HG03342 (cell line): ENCODE results near the gene RNF126.

Experiments
- ATAC-seq: cut with Tn5 transposase; IDR thresholded peaks from one replicate; pipeline ENCODE4 v1.9.1; 2021; ENCODE audit warnings: mild to moderate bottlenecking, moderate library complexity; ENCODE audit not compliant: unreplicated experiment

RNF126 gene

DNA sequence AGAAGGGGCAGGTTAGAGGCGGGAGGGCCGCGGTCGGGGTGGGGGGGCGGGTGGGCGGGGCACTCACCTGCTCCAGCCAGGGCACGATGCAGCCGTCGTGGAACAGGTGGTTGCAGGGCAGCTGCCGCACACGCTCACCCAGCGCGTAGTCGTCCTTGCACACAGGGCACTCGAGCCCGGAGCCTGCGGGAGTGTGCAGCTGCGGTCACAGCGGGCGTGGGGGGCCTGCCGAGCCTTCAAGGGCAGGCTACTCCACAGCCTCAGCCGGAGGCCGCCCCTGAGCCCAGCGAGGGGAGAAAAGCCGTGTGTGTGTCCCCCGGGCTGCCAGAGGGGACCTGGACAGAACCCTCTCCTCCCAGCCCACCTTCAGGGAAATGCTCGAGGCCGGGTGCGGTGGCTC lies 14.7 kb downstream of the RNF126 start:
- ATAC-seq = no peak

DNA sequence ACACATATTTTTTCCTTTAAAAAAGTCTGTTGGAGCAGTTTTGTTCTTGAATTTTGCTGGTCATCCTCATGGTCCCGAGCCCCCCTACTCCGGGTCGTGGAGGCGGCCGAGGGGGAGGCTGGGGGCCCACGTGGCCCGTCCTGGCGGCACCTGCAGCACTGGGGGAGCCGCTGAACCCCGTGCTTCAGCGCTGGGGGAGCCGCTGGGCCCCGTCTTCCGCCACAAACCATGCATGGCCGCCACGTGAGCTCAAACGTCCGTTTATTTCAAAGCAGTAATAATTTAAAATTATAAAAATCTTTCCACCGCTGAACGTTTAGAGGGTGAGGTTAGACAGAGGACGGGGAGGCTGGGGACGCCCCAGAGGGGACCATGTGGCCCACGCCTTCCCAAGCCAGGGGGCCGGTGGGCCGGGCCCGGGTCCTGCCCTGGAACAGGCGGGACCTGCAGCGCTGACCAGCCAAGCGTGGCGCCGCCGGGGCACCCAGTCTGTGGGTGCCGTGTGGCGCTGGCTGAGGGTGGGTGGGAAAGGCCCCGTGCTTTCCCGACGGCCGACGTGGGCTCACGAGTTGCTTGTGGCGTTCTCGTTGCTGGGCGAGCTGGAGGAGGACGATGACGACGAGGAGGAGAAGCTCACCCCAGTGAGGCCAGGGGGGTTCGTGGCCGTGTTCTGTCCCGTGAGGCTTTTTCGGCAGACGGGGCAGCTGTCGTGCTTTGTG lies 15.3 kb downstream of the RNF126 start:
- ATAC-seq = no peak

DNA sequence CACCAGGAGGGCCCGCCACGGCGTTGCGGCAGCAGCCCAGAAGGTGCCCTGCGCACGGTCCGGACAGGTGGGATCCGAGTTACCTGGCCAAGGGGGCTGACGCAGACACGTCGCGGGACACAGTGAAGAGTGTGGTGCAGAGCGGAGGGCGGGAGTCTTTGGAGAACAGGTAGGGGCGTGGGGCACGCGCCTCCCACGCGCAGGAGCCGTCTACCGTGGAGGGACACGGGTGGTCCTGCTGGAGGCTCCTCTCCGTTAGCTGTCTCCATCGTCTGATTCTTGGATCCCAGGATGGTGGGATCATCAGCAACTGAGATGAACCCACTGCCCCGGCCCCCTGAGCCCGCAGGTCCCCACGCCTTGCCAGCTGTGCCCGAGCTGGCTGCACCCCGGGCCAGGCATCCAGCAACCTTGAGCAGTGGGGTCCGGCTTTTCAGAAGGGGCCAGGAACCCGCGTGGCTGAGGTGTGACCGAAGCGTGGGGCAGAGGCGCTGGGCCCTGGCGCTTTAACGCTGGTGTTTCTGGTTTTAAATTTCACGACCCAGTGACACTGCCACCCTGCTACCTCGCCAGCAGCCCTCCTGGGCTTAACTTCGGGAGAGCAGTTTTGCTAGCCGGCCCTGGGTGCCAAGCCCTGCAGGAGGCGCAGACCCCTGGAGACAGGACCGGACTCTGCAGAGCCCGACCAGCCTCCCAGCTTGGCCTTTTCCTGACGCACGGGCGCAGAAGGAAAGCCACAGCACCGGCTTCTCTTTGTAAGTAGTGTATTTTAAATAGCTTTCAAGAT lies 16.0 kb downstream of the RNF126 start:
- ATAC-seq = no peak

DNA sequence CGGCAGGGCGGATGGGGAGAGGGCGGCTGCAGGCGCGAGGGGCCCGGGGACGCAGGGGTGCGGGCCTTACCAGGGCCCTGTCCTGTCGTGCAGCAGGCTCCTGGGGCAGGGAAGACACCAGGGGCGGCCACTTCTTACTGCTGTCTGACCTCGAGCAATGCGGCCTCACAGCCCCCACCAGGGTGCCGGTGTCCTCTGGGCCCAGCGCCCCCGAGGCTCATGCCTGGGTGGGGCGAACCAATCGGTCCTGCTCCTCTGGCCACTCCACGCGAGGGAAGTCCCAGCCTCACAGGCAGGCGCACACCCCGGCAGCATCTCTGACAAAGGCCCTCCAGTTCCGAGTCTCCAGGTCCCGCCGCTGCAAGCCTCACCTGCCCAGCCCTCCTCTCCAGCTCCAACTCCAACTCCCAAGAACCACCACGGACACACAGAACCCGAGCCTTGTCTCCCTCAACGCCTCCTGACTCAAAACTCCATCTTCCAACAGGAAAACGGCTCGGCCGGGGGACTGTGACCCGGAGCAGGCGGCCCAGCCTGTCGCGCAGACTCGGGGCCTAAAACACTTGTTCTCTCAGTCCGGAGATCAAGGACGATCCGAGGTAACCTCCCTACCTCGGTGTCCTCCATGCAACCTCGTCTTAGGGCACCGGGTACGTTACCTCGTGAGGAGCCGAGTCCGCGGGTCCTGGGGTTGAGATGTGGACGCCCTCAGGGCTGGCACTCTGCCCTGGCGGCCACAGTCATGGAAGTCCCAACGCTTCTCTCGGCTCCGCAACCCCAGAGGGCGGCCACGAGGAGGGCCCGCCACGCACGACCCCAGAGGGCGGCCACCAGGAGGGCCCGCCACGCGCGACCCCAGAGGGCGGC lies 16.9 kb downstream of the RNF126 start:
- ATAC-seq = no peak

DNA sequence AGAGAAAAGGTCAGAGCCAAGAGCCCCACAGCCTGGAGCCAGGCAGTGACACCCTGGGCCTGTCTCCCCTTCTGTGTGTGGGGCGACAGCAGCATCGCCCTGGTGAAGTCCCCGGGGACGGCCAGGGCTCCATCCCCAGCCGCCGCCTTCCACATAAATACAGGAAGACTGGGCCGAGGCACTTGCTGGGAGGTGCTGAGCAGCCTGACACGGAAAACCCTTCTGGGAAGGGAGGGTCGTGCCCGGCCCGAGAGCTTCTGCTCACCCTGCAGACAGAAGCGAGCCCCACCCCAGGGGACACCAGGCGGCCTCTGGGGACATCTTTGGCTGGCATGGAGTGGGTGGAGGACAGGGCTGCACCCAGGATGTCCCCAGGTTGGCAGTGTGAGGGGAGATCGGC lies 18.2 kb downstream of the RNF126 start:
- ATAC-seq = no peak

DNA sequence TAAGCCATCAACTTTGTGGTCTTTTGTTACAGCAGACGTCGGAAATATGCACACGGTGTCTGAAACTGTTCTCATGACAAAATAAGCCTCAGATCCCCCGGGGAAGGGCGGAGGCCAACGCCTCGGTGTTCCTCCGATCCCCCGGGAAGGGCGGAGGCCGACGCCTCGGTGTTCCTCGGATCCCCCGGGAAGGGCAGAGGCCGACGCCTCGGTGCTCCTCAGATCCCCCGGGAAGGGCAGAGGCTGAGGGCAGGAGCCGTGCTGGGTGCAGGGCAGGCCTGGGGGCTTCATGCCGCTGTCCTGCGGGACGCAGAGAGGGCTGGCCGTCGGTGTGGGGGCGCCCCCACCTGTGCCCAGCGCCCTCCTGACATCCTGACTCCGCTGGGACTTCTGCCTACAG lies 18.7 kb downstream of the RNF126 start:
- no peak for ATAC-seq

DNA sequence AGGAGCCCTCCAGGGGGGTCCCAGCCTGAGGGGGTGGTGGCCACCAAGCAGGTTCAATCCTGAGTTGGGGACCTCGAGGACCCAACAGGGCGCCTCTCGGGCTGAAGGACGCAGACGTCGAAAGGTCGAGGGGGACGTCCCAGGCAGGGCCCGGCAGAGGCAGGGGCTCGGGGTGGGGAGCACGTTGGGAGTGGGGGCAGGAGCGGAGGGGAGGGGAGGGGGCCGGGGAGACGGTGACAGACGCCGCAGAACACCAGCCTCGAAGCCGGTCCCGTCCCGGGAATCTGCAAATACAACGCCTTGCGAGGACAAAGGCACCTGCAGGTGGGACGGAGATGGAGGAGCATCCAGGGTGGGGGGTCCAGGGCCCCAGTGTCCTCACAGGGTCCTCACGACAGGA lies 19.3 kb downstream of the RNF126 start:
- ATAC-seq = no peak

DNA sequence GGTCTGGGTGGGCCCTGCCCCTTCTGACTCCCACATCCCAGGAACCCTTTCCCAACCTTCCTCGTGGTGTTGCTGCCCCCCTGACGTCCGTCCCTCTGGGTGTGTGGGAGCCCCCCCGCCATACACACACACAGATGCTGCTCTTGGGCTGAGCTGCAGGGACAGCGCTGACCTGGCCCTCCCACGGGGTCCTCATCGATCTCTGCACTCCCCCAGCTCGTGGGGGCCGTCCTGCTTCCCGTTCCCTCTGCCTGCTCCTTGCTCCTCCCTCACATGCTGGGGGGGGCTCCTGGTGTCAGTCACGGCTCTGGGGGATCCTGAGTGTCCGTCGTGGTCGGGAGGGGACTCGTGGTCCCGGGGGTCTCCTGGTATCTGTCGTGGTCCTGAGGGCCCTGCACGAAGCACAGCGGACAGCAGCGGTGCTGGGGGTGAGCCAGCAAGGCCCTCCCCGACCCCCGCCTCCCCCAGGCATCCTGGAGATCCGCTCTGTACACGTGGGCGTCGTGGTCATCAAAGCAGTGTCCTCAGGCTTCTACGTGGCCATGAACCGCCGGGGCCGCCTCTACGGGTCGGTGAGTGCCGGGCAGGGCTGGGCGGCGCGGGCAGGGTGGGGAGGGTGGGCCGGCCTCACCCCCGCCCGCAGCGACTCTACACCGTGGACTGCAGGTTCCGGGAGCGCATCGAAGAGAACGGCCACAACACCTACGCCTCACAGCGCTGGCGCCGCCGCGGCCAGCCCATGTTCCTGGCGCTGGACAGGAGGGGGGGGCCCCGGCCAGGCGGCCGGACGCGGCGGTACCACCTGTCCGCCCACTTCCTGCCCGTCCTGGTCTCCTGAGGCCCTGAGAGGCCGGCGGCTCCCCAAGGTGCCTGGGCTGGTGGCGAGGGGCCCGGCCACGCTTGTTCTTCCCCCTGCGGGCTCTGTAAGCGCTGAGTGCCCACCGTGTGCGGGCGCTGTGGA lies 20.0 kb downstream of the RNF126 start:
- no peak for ATAC-seq

DNA sequence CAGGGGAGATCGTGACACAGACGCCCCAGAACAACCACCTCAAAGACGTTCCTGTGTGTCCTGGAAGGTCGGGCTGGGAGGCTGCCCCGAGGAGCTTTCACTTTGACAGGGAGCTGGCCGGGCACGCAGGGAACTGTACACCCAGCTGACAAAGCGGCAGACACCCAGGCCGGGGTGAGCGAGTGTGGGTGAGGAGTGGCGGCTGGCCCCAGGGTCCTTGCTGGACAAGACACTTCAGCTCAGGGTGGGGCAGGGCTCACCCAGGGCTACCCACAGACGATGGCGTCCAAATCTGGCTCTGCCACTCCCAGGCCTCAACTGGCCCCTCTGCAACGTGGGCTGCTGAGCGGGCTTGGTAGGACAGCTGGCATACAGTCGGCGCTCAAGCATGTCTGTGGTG lies 21.3 kb downstream of the RNF126 start:
- ATAC-seq = no peak

DNA sequence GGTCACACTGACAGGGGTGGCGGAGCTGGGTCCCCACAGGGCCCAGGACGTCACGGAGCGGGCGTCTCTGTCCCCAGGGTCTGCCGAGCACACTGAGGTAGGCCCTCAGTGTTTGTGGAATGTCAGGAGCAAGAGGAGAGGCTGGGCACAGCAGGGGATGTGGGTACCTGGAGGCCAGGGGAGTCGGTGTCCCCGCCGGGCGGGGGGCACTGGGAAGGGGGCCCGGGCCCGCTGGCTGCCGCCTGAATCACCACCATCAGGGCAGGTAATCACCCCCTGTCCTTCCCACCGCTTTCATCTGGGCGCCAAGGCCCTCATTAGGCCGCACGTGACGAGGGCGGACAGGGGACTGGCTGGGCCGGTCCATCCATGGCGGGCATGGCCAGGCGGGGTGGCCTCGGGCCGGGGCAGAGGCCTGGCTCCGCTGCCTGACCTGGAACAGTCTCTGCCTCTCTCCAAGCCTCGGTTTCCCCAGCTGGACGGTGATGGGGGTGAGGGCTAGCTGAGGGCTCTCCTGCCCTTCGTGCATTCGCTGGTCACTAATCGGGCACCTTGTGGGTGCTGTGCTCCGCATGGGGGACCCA lies 22.3 kb downstream of the RNF126 start:
- no peak for ATAC-seq

DNA sequence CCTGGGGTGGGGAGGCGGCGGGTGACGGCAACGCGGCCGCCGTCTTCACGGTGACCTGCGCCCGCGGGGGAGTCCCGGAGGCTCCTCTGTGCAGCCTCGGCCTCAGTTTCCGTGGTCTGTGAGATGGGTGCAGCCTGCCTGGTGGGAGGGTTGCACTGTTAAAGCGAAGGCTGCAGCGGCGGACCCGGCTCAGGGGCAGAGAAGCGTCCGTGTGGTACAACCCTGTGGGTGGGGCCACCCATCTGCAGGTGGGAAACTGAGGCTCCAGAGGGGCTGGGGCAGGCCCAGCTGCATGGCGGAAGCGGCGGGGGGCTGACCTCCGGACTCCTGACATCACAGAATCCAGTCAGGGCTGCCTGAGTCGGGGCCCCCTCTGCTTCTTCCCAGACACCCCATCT lies 22.9 kb downstream of the RNF126 start:
- no peak for ATAC-seq

DNA sequence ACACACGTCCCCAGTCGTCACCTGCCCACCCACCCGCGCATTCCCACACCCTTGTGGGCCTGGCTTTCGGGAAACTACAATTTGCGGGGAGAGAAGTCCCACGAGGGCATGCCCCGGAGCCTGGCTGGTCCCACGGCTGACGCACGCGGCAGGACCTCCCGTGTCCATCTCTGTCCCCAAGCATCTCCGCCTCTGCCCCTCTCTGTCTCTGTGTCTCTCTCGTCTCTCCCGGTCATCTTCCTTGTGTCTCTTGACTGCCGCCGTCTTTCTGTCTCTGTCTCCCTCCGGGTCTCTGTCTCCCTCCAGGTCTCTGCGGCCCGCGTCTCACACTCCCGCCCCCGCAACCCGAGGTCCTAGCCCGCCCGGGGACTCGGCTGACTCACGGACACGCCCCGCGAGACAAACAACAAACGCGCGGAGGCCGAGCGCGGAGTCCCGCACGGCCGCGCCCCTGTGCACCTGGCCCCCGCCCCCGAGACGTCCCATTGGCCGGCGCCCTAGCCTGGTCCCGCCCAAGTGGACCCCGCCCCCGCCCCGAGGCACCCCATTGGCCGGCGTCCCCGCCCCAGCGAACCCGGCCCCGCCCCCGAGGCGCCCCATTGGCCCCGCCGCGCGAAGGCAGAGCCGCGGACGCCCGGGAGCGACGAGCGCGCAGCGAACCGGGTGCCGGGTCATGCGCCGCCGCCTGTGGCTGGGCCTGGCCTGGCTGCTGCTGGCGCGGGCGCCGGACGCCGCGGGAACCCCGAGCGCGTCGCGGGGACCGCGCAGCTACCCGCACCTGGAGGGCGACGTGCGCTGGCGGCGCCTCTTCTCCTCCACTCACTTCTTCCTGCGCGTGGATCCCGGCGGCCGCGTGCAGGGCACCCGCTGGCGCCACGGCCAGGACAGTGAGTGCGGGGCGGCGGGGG lies 23.5 kb downstream of the RNF126 start, which contains the start of gene FGF22:
FGF22 (plus strand) TSS at position 627 of the 908 bp plus-strand sequence; CDS start at position 674, 47 bp downstream.
- ATAC-seq = peak; percentile 49

DNA sequence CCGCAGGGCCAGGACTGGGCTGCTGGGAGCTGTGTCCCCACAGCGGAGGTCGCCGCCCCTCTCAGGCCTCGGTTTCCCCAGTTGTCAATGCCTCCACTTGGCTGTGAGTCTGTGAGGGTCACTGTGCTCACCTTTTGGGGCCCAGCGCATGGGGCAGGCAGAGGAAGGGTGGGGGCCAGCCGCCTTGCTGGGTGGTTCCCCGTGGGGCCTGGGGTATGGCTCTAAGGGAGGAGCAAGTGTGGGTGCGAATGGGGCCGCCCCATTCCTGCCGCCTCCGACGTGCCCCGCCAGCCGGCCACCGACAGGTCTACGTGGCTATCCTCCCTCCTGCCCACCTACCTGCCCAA lies 24.1 kb downstream of the RNF126 start:
- ATAC-seq = no peak

DNA sequence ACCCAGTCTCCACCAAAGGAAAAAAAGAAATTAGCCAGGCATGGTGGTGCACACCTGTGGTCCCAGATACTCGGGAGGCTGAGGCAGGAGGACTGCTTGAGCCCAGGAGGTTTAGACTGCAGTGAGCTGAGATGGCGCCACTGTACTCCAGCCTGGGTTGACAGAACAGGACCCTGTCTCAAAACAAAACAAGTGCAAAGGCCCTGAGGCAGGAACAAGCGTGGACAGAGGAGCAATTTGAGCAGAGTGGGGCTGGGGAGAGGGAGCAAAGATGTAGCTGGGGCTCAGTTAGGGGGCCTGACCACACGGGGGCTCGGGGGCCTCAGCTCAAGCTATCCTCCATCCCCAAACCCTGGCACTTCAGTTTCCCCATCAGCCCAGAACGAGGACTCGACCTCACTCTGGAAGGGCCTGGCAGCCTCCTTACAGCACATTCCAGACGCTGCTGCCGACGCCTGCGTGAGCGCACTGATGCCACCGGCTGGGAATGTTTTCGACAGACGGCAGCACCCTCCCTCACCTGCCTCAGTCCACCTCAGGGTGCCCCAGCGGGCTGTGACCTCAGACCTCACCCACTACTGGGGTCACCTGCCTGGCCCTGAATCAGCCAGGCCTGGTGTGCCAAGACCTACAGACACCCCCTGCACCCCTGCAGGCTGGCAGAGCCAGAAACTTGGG lies 27.9 kb downstream of the RNF126 start:
- no peak for ATAC-seq

DNA sequence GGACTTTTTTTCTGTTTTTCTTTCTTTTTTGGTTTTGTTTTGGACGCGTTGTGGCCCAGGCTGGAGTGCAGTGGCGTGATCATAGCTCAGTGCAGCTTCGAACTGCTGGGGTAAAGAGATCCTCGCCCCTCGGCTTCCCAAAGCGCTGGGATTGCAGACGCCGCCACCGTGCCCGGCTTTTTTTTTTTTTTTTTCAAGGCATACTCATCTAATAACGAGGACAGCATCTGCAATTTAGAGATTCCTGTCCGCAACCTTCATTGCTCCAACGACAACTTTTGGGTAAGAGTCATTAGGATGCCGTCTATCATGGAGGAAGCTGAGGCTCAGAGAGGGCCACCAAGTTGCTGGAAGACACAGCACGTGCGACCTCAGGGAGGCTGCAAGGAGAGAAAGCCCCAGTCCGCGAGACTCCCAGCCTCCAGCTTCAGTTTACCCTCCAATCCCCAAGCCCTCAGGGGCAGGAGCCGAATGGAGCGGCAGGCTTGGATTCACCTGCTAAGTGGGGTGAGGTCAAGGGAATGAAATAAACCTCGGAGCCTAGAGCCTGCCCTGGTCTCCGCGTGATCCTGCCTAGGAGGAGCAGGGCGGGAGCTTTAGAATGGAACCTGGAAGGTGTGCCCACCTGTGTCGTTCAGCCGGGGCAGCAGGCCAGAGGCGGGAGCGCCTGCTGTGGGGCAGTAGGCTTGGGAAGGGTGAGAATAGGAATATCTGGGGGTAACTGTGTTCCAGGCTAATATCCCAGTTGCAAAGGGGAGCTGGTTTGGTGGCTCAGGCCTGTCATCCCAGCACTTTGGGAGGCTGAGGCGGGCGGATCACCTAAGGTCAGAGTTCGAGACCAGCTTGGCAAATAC lies 29.0 kb downstream of the RNF126 start:
- no peak for ATAC-seq

DNA sequence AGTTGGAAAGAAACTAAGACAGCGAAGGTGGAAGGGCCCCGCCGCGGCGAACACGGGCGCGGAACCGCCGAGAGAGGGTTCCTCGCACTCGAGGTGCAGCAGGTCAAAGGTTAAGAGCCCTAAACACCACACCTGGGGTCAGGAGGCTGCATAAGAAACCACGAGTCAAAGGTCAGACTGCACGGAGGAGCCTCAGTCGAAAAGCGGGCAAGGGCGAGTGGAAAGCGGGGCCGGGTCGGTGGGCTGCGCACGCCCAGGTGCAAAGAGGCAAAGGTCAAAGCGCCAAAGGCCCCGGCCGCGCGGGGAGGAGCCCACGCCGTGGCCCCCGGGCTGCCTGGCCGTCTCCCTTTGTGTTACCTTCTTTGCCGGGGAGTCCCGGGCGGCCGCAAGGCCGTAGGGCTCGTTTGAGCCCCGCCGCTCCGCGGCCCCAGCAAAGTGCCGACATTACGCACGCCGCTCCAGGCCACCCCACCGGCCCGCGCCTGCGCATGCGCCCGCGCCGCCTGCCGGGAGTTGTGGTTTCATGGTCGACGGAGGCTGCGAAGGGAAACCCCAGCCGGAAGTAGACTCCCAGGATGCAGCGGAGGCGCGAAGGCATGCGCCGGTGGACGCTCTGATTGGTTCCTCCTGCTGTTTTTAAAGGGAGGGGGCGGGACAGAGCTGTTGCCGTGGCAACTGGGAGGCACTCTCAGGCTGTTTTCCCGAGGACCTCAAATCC lies 29.8 kb downstream of the RNF126 start, which contains the start of gene POLRMT:
POLRMT (minus strand) TSS at position 470 of the 718 bp plus-strand sequence; CDS start at position 445, 25 bp downstream.
- peak; percentile 77 for ATAC-seq
